Measurements from ENCODE around the gene MORF4L1.

DNA sequence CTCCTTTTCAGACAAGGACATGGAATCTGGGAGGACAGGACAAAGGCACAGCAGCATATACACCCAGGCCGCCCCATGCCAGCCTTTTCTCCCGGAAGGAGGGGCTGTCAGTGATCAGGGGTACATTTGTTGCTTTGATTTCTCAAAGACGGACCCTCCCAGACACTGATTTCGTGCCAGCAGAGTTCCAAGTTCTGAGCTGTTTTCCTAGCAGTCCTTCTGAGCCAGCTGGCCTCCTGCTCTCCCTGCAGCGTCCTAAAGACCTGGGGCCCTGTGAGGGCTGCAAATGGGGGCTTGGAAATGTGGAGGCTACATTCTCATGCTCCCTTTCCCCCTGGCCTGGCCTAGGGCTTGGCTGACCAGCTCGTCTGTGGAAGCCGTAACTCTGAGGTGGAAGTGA lies 49.8 kb downstream of the MORF4L1 start:
- TF ChIP-seq, protein P1, sequence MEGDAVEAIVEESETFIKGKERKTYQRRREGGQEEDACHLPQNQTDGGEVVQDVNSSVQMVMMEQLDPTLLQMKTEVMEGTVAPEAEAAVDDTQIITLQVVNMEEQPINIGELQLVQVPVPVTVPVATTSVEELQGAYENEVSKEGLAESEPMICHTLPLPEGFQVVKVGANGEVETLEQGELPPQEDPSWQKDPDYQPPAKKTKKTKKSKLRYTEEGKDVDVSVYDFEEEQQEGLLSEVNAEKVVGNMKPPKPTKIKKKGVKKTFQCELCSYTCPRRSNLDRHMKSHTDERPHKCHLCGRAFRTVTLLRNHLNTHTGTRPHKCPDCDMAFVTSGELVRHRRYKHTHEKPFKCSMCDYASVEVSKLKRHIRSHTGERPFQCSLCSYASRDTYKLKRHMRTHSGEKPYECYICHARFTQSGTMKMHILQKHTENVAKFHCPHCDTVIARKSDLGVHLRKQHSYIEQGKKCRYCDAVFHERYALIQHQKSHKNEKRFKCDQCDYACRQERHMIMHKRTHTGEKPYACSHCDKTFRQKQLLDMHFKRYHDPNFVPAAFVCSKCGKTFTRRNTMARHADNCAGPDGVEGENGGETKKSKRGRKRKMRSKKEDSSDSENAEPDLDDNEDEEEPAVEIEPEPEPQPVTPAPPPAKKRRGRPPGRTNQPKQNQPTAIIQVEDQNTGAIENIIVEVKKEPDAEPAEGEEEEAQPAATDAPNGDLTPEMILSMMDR (IDR thresholded peaks at IDR 0.05): no peak
- TF ChIP-seq POLR2A (IDR thresholded peaks at IDR 0.05): no peak
